Natural killer cell (primary cell): ENCODE data around the gene MINDY1. TPM values are rescaled to one million over a fixed set of nuclear protein-coding genes. Genes with fewer than 3 reads are reported as not detected.
A peak's percentile ranks its signal among the peaks of the same experiment; 100 is the strongest.

Source experiments
- ATAC-seq, 3 donors: fragments of 150-1000 bp in 2 of 3; fragments of 200-7000 bp in 1 of 3; cut with Tn5 transposase; 1 replicate in 1 of 3; 2 replicates in 2 of 3; pipeline ENCODE4 v1.10.0; 2021; ENCODE audit warnings: mild to moderate bottlenecking in 2 of 3, moderate library complexity in 2 of 3
- DNase-seq, 2 donors: peaks; one replicate each; pipeline versions ENCODE4 v3.0.0 to v3.0.0-alpha.2; 2013 to 2021; ENCODE audit warnings: mixed read lengths in 1 of 2
- H3K27ac ChIP-seq: one replicate; pipeline ENCODE4 v1.5.1; 2013; ENCODE audit warnings: mild to moderate bottlenecking, low read length
- H3K27me3 ChIP-seq: one replicate; pipeline ENCODE4 v1.6.1; 2013; ENCODE audit warnings: low read length; ENCODE audit not compliant: control insufficient read depth, insufficient read depth
- H3K36me3 ChIP-seq: one replicate; pipeline ENCODE4 v1.6.1; 2013; ENCODE audit warnings: low read length; ENCODE audit not compliant: control insufficient read depth, insufficient read depth
- H3K4me1 ChIP-seq: one replicate; pipeline ENCODE4 v1.6.1; 2013; ENCODE audit warnings: low read length; ENCODE audit not compliant: control insufficient read depth, insufficient read depth
- H3K4me3 ChIP-seq: one replicate; pipeline ENCODE4 v1.5.1; 2013; ENCODE audit warnings: low read length
- H3K9me3 ChIP-seq: one replicate; pipeline ENCODE4 v1.6.1; 2013; ENCODE audit warnings: low read length; ENCODE audit not compliant: control insufficient read depth, insufficient read depth
- H3K27ac Mint-ChIP-seq, 2 donors: one replicate each; pipeline ENCODE4 v1.8.0; 2022; ENCODE audit warnings: mild to moderate bottlenecking in 2 of 2, mixed read lengths in 2 of 2, moderate library complexity in 1 of 2
- H3K27me3 Mint-ChIP-seq, 2 donors: one replicate each; pipeline ENCODE4 v1.8.0; 2022; ENCODE audit warnings: low read depth in 2 of 2, mixed read lengths in 2 of 2
- H3K36me3 Mint-ChIP-seq: one replicate; pipeline ENCODE4 v1.8.0; 2022; ENCODE audit warnings: mixed read lengths
- H3K4me1 Mint-ChIP-seq, 2 donors: one replicate each; pipeline ENCODE4 v1.8.0; 2022; ENCODE audit warnings: mixed read lengths in 2 of 2
- H3K4me3 Mint-ChIP-seq: one replicate; pipeline ENCODE4 v1.8.0; 2022; ENCODE audit warnings: mild to moderate bottlenecking, moderate library complexity, mixed read lengths
- H3K9me3 Mint-ChIP-seq, 2 donors: one replicate each; pipeline ENCODE4 v1.8.0; 2022; ENCODE audit warnings: mixed read lengths in 2 of 2
- CTCF ChIP-seq: fragments of 200-600 bp; IDR thresholded peaks from one replicate; pipeline ENCODE4 v1.8.0; 2022; ENCODE audit warnings: antibody characterized with exemption
- WGBS: methylation state at CpG from one replicate; pipeline ENCODE4 v1.1.7; 2013; ENCODE audit warnings: missing lambda C conversion rate; ENCODE audit not compliant: insufficient coverage; 5-methylcytosine and 5-hydroxymethylcytosine counted together
- intact Hi-C: fragments of 100-400 bp; cut with micrococcal nuclease; formaldehyde crosslinking; loops from one replicate; pipeline ENCODE4 v1.14.2; 2022
- total RNA-seq, 4 donors: library from RNA; stranded (reverse); fragments of 120-200 nt in 1 of 4; gene quantifications; one replicate each; pipeline versions ENCODE4 v1.2.3 to v1.2.4, GENCODE V29; 2013 to 2022

Gene MINDY1
- total RNA-seq, 3 donors from 2014 or later (not counting 1 experiment from before 2014, with no cell fraction given): 14.0 to 15.6 (median 15.2) TPM

- no peak for ATAC-seq
- Mint-ChIP-seq H3K9me3 (no peaks in the 10 kb centered on the region), H3K27me3 (no peaks in the 10 kb centered on the region), H3K27ac (peak within 1 kb of the TSS in 1 of 2 donors; percentile 21), H3K36me3 (peaks cover 11% of the 10 kb centered on the region), H3K4me1 (no peaks in the 10 kb centered on the region), H3K4me3 (no peak within 1 kb of the TSS)
- TF ChIP-seq CTCF: no peak
- intact Hi-C loops: no loop called here
- Histone ChIP-seq H3K36me3 (peaks cover 13% of the 10 kb centered on the region), H3K27ac (no peak within 1 kb of the TSS), H3K27me3 (no peaks in the 10 kb centered on the region), H3K9me3 (no peaks in the 10 kb centered on the region), H3K4me1 (no peaks in the 10 kb centered on the region), H3K4me3 (no peak within 1 kb of the TSS)
- DNase-seq: no peak
- no CpG with 5 or more reads among the region's 2 CpGs for WGBS
Measured at GRCh38 chr1:151036356-151036755, 29.7 kb upstream of the MINDY1 start, which contains the start of gene BNIPL. Gene BNIPL, plus strand, starts transcription at chr1:151036586. Its CDS starts 140 bp downstream, at chr1:151036726.

- H3K4me1 ChIP-seq: no peaks in the 10 kb centered on the region
- no peak for TF ChIP-seq CTCF
- H3K9me3 ChIP-seq: no peaks in the 10 kb centered on the region
- no peaks in the 10 kb centered on the region for H3K27me3 ChIP-seq
- 90% methylated on average over 2 of the region's 3 CpGs for WGBS
- peaks cover 11% of the 10 kb centered on the region for H3K36me3 Mint-ChIP-seq
- H3K27ac ChIP-seq: no peak overlapping the region
- intact Hi-C loops: no loop called here
- no peaks in the 10 kb centered on the region for H3K9me3 Mint-ChIP-seq
- no peaks in the 10 kb centered on the region for H3K27me3 Mint-ChIP-seq
- H3K4me3 Mint-ChIP-seq: no peak overlapping the region
- no peak for DNase-seq
- no peak overlapping the region for H3K4me3 ChIP-seq
- H3K36me3 ChIP-seq: peaks cover 21% of the 10 kb centered on the region
- no peak for ATAC-seq
- H3K4me1 Mint-ChIP-seq: no peaks in the 10 kb centered on the region
- peak overlapping the region; percentile 0 to 15 for H3K27ac Mint-ChIP-seq
Measured at GRCh38 chr1:151035167-151035566, 28.5 kb upstream of the MINDY1 start.

- no peak overlapping the region for H3K4me3 ChIP-seq
- no peaks in the 10 kb centered on the region for H3K4me1 Mint-ChIP-seq
- no peaks in the 10 kb centered on the region for H3K27me3 Mint-ChIP-seq
- H3K9me3 ChIP-seq: no peaks in the 10 kb centered on the region
- ATAC-seq (no peak), DNase-seq (no peak)
- H3K4me3 Mint-ChIP-seq: no peak overlapping the region
- H3K27ac ChIP-seq: no peak overlapping the region
- peaks cover 11% of the 10 kb centered on the region for H3K36me3 Mint-ChIP-seq
- no peak overlapping the region for H3K27ac Mint-ChIP-seq
- no peaks in the 10 kb centered on the region for H3K27me3 ChIP-seq
- peaks cover 37% of the 10 kb centered on the region for H3K36me3 ChIP-seq
- over 99% methylated on average over 7 of the region's 8 CpGs for WGBS
- TF ChIP-seq CTCF: no peak
- no peaks in the 10 kb centered on the region for H3K9me3 Mint-ChIP-seq
- intact Hi-C loops: no loop called here
- H3K4me1 ChIP-seq: no peaks in the 10 kb centered on the region
Measured at GRCh38 chr1:151032164-151032563, 25.5 kb upstream of the MINDY1 start.

GRCh38 chr1:151026460-151026859 lies 19.8 kb upstream of the MINDY1 start:
- DNase-seq (no peak), ATAC-seq (no peak)
- no peaks in the 10 kb centered on the region for H3K9me3 Mint-ChIP-seq
- Histone ChIP-seq H3K4me1 (peaks cover 7% of the 10 kb centered on the region), H3K36me3 (peaks cover 34% of the 10 kb centered on the region), H3K27me3 (no peaks in the 10 kb centered on the region), H3K9me3 (no peaks in the 10 kb centered on the region), H3K27ac (no peak overlapping the region), H3K4me3 (no peak overlapping the region)
- TF ChIP-seq CTCF: no peak
- intact Hi-C loops: loop anchor here (10.0 kb wide), 1 partner anchor 228 kb away; the partner anchor contains the start of gene PSMD4
- no peaks in the 10 kb centered on the region for H3K27me3 Mint-ChIP-seq
- no peak overlapping the region for H3K27ac Mint-ChIP-seq
- H3K36me3 Mint-ChIP-seq: no peaks in the 10 kb centered on the region
- H3K4me3 Mint-ChIP-seq: no peak overlapping the region
- peaks cover 6 to 7% of the 10 kb centered on the region in 2 donors for H3K4me1 Mint-ChIP-seq
